Fibroblast of skin of right biceps (primary cell): ENCODE data around the gene CYP2U1.

Source experiments
- DNase-seq: peaks from one replicate; pipeline ENCODE4 v3.0.0-alpha.2; 2013

CYP2U1 gene

GRCh38 chr4:107987916-107988762 is 56.8 kb downstream of the CYP2U1 start:
- DNase-seq = no peak

GRCh38 chr4:107988763-107989035 is 57.4 kb downstream of the CYP2U1 start:
- no peak for DNase-seq

GRCh38 chr4:107989162-107989536 is 57.8 kb downstream of the CYP2U1 start:
- DNase-seq = no peak

GRCh38 chr4:107989537-107990386 is 58.4 kb downstream of the CYP2U1 start, which contains the start of gene HADH:
Gene HADH (plus strand): TSS chr4:107989889. CDS start chr4:107989933, 44 bp downstream.
- DNase-seq = peak; percentile 91

- no peak for DNase-seq
These were observed 60.7 kb downstream of the CYP2U1 start for GRCh38 chr4:107991945-107992630.

GRCh38 chr4:107993969-107994368 is 62.6 kb downstream of the CYP2U1 start:
- no peak for DNase-seq

GRCh38 chr4:107994894-107995293 is 63.5 kb downstream of the CYP2U1 start:
- no peak for DNase-seq

- DNase-seq = peak; percentile 71
These were observed 65.8 kb downstream of the CYP2U1 start for GRCh38 chr4:107996949-107997788.

GRCh38 chr4:107997794-107998193 is 66.4 kb downstream of the CYP2U1 start:
- no peak for DNase-seq

- DNase-seq = no peak
These were observed 68.7 kb downstream of the CYP2U1 start for GRCh38 chr4:107999932-108000539.

GRCh38 chr4:108001540-108002135 is 70.3 kb downstream of the CYP2U1 start:
- DNase-seq = peak; percentile 21
